GM18873 (cell line): ENCODE measurements around the gene S100A14.

Experiments used
- ATAC-seq: cut with Tn5 transposase; IDR thresholded peaks from one replicate; pipeline ENCODE4 v1.9.1; 2021; ENCODE audit warnings: mild to moderate bottlenecking, moderate library complexity, moderate number of reproducible peaks; ENCODE audit not compliant: unreplicated experiment, low FRiP score

Gene S100A14

GRCh38 chr1:153616144-153616916 lies at the start of gene S100A14:
S100A14 (minus strand) TSS chr1:153616325; CDS start chr1:153615858, 467 bp downstream.
- no peak for ATAC-seq

GRCh38 chr1:153663211-153663610 lies 47.1 kb upstream of the S100A14 start:
- ATAC-seq = no peak

GRCh38 chr1:153662269-153662668 lies 46.1 kb upstream of the S100A14 start:
- no peak for ATAC-seq

- ATAC-seq = no peak
These were observed 45.1 kb upstream of the S100A14 start for GRCh38 chr1:153661111-153661708.

- ATAC-seq = no peak
These were observed 43.5 kb upstream of the S100A14 start for GRCh38 chr1:153659656-153660055.

- no peak for ATAC-seq
These were observed 43.0 kb upstream of the S100A14 start for GRCh38 chr1:153659175-153659534.

- peak; percentile 75 for ATAC-seq
These were observed 42.5 kb upstream of the S100A14 start, which contains the start of gene SNAPIN for GRCh38 chr1:153658400-153659174. SNAPIN (plus strand) TSS chr1:153658703; CDS start chr1:153658744, 41 bp downstream.

GRCh38 chr1:153655333-153655732 lies 39.2 kb upstream of the S100A14 start:
- no peak for ATAC-seq

GRCh38 chr1:153652805-153653500 lies 36.8 kb upstream of the S100A14 start:
- no peak for ATAC-seq

GRCh38 chr1:153651771-153652170 lies 35.6 kb upstream of the S100A14 start:
- no peak for ATAC-seq

- ATAC-seq = no peak
These were observed 33.7 kb upstream of the S100A14 start for GRCh38 chr1:153649863-153650235.

GRCh38 chr1:153649137-153649862 lies 33.2 kb upstream of the S100A14 start:
- no peak for ATAC-seq

GRCh38 chr1:153648000-153648643 lies 32.0 kb upstream of the S100A14 start:
- no peak for ATAC-seq

GRCh38 chr1:153647346-153647714 lies 31.2 kb upstream of the S100A14 start:
- no peak for ATAC-seq

- ATAC-seq = no peak
These were observed 30.7 kb upstream of the S100A14 start for GRCh38 chr1:153646672-153647345.

GRCh38 chr1:153643816-153644215 lies 27.7 kb upstream of the S100A14 start:
- ATAC-seq = no peak

GRCh38 chr1:153643100-153643499 lies 27.0 kb upstream of the S100A14 start:
- no peak for ATAC-seq

- ATAC-seq = no peak
These were observed 26.0 kb upstream of the S100A14 start for GRCh38 chr1:153642161-153642560.

GRCh38 chr1:153640861-153641260 lies 24.7 kb upstream of the S100A14 start:
- ATAC-seq = no peak
